ENCODE results near the gene GOLPH3L.
A peak's percentile ranks its signal among the peaks of the same experiment; 100 is the strongest.
"Not testable (repeated sequence)": the region's sequence is repeated elsewhere in the genome, so short reads cannot be mapped to it uniquely, and the experiment has no call there.

The GOLPH3L gene

GRCh38 chr1:150615346-150616201 lies 81.4 kb downstream of the GOLPH3L start:
- no peak for DNase-seq
- peaks cover 80% of the 10 kb centered on the region for H3K4me1 Mint-ChIP-seq (ENCODE audit: low read depth)
- H3K36me3 Mint-ChIP-seq (ENCODE audit: low read depth), result peaks cover 51% of the 10 kb centered on the region
- no peaks in the 10 kb centered on the region for H3K27me3 Mint-ChIP-seq
- H3K4me3 Mint-ChIP-seq, result peak overlapping the region; percentile 37
- H3K9me3 Mint-ChIP-seq, result no peaks in the 10 kb centered on the region
- peak overlapping the region; percentile 85 for H3K27ac Mint-ChIP-seq

GRCh38 chr1:150613061-150613920 lies 83.7 kb downstream of the GOLPH3L start:
- Mint-ChIP-seq H3K36me3 (ENCODE audit: low read depth) (peaks cover 54% of the 10 kb centered on the region), H3K27me3 (no peaks in the 10 kb centered on the region), H3K4me3 (peak overlapping the region; percentile 61), H3K9me3 (no peaks in the 10 kb centered on the region), H3K4me1 (ENCODE audit: low read depth) (peaks cover 69% of the 10 kb centered on the region), H3K27ac (peak overlapping the region; percentile 96)
- no peak for DNase-seq

- Mint-ChIP-seq H3K9me3 (no peaks in the 10 kb centered on the region), H3K27ac (peak overlapping the region; percentile 96), H3K4me3 (peak overlapping the region; percentile 61), H3K36me3 (ENCODE audit: low read depth) (peaks cover 48% of the 10 kb centered on the region), H3K27me3 (no peaks in the 10 kb centered on the region), H3K4me1 (ENCODE audit: low read depth) (peaks cover 65% of the 10 kb centered on the region)
- no peak for DNase-seq
Measured at GRCh38 chr1:150612014-150612345, 85.0 kb downstream of the GOLPH3L start.

GRCh38 chr1:150610576-150610975 lies 86.4 kb downstream of the GOLPH3L start:
- Mint-ChIP-seq H3K9me3 (no peaks in the 10 kb centered on the region), H3K27me3 (no peaks in the 10 kb centered on the region), H3K4me1 (ENCODE audit: low read depth) (peaks cover 56% of the 10 kb centered on the region), H3K36me3 (ENCODE audit: low read depth) (peaks cover 34% of the 10 kb centered on the region), H3K27ac (peak overlapping the region; percentile 96), H3K4me3 (no peak overlapping the region)
- no peak for DNase-seq

DNA sequence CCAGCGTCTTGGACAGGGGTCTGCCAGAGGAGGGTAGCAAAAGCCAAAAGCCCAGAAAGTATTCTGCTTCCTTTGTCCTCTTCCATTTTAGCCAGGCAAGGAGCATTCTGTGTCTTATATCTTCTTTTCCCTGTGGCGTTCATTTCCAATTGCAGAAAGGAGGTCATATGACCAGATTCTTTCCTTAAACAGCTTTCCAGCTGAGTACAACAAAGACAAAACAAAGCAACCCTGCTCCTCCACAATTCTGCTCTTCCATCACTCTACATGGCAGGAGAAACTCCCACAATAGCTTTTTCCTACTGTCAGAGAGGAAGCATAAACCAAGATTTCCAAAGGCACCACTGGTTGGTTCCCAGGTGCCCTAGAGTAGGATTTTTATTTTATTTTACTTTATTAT lies 87.2 kb downstream of the GOLPH3L start:
- H3K4me3 Mint-ChIP-seq, result no peak overlapping the region
- H3K4me1 Mint-ChIP-seq (ENCODE audit: low read depth), result peaks cover 55% of the 10 kb centered on the region
- DNase-seq, result no peak
- H3K36me3 Mint-ChIP-seq (ENCODE audit: low read depth), result peaks cover 28% of the 10 kb centered on the region
- H3K27ac Mint-ChIP-seq, result peak overlapping the region; percentile 50
- no peaks in the 10 kb centered on the region for H3K27me3 Mint-ChIP-seq
- H3K9me3 Mint-ChIP-seq, result no peaks in the 10 kb centered on the region

DNA sequence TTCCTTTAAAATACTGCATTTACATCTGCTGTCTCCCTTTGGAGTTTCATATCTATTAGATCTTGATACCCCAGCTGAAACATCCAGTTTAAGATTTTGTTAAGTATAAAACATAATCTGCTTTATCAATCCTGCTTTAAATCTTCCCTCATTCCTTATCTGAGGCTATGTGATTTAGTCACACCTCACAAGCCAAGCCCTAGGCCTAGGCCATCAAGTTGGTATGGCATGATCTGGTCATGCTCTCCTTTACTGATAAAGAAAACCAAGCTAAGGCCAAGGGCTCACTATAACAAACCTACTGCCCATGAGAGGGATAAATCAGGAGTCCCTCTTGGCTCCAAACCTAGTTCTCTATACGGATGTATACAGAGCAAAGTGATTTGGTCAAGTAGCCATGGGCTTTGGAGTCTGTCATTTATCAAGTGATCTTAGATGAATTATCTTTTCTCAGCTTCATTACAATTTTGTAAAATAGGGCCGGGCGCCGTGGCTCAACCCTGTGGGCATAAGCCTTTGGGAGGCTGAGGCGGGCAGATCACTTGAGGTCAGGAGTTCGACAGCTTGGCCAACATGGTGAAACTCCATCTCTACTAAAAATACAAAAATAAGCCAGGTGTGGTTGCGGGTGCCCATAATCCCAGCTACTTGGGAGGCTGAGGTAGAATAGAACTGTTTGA lies 90.4 kb downstream of the GOLPH3L start:
- H3K4me1 Mint-ChIP-seq (ENCODE audit: low read depth), result peaks cover 40% of the 10 kb centered on the region
- no peak for DNase-seq
- peaks cover 3% of the 10 kb centered on the region for H3K36me3 Mint-ChIP-seq (ENCODE audit: low read depth)
- peak overlapping the region; percentile 50 for H3K27ac Mint-ChIP-seq
- no peak overlapping the region for H3K4me3 Mint-ChIP-seq
- no peaks in the 10 kb centered on the region for H3K27me3 Mint-ChIP-seq
- no peaks in the 10 kb centered on the region for H3K9me3 Mint-ChIP-seq

DNA sequence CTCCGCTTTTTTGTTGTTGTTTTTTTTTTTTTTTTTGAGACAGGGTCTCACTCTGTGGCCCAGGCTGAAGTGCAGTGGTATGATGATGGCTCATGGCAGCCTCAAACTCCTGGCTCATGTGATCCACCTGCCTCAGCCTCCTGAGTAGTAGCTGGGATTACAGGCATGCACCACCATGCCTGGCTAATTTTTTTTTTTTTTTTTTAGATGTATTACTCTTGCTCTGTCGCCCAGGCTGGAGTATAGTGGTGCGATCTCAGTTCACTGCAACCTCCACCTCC lies 91.6 kb downstream of the GOLPH3L start:
- DNase-seq; H3K9me3 Mint-ChIP-seq; H3K36me3 Mint-ChIP-seq (ENCODE audit: low read depth); H3K27me3 Mint-ChIP-seq; H3K4me3 Mint-ChIP-seq: not testable (repeated sequence)
- peaks cover 31% of the 10 kb centered on the region for H3K4me1 Mint-ChIP-seq (ENCODE audit: low read depth)
- H3K27ac Mint-ChIP-seq, result peak overlapping the region; percentile 95

GRCh38 chr1:150604226-150604588 lies 92.7 kb downstream of the GOLPH3L start:
- H3K36me3 Mint-ChIP-seq (ENCODE audit: low read depth), result peaks cover 12% of the 10 kb centered on the region
- peak overlapping the region; percentile 5 for H3K4me3 Mint-ChIP-seq

DNA sequence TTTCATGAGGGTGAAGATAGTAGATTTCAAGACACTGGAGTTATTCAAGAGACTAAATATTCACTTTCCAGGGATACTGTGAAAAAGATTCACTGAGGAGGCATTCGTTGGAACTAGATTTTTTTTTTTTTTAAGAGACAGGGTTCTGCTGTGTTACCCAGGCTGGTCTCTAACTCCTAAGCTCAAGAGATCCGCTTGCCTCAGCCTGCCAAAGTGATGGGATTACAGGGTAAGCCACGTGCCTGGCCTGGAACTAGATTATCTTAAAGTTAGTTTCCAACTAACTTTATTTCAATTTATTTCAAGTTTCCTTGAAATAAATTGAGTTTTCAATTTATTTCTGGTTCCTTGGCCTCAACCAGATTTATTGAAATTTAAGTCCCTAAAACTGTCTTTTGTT lies 93.2 kb downstream of the GOLPH3L start:
- no peaks in the 10 kb centered on the region for H3K9me3 Mint-ChIP-seq
- no peak overlapping the region for H3K4me3 Mint-ChIP-seq
- peaks cover 28% of the 10 kb centered on the region for H3K4me1 Mint-ChIP-seq (ENCODE audit: low read depth)
- H3K36me3 Mint-ChIP-seq (ENCODE audit: low read depth), result peaks cover 12% of the 10 kb centered on the region
- no peak for DNase-seq
- peak overlapping the region; percentile 95 for H3K27ac Mint-ChIP-seq
- H3K27me3 Mint-ChIP-seq, result no peaks in the 10 kb centered on the region

More at GRCh38 chr1:150604226-150604588, 92.7 kb downstream of the GOLPH3L start:
- Mint-ChIP-seq H3K27me3 (no peaks in the 10 kb centered on the region), H3K9me3 (no peaks in the 10 kb centered on the region), H3K27ac (peak overlapping the region; percentile 95), H3K4me1 (ENCODE audit: low read depth) (peaks cover 28% of the 10 kb centered on the region)
- no peak for DNase-seq

- not testable (repeated sequence) for H3K9me3 Mint-ChIP-seq, H3K27ac Mint-ChIP-seq
- H3K4me1 Mint-ChIP-seq (ENCODE audit: low read depth), result peaks cover 28% of the 10 kb centered on the region
Measured at GRCh38 chr1:150602372-150602771, 94.6 kb downstream of the GOLPH3L start.

GRCh38 chr1:150601540-150601939 lies 95.4 kb downstream of the GOLPH3L start:
- Mint-ChIP-seq H3K9me3 (no peaks in the 10 kb centered on the region), H3K27ac (no peak overlapping the region), H3K36me3 (ENCODE audit: low read depth) (peaks cover 12% of the 10 kb centered on the region), H3K27me3 (no peaks in the 10 kb centered on the region), H3K4me1 (ENCODE audit: low read depth) (peaks cover 30% of the 10 kb centered on the region), H3K4me3 (no peak overlapping the region)
- no peak for DNase-seq

More at GRCh38 chr1:150602372-150602771, 94.6 kb downstream of the GOLPH3L start:
- peaks cover 12% of the 10 kb centered on the region for H3K36me3 Mint-ChIP-seq (ENCODE audit: low read depth)
- not testable (repeated sequence) for DNase-seq, H3K27me3 Mint-ChIP-seq, H3K4me3 Mint-ChIP-seq

GRCh38 chr1:150598346-150598745 lies 98.6 kb downstream of the GOLPH3L start:
- DNase-seq, H3K4me3 Mint-ChIP-seq, H3K27me3 Mint-ChIP-seq, H3K9me3 Mint-ChIP-seq, H3K27ac Mint-ChIP-seq: not testable (repeated sequence)
- peaks cover 12% of the 10 kb centered on the region for H3K36me3 Mint-ChIP-seq (ENCODE audit: low read depth)
- peaks cover 18% of the 10 kb centered on the region for H3K4me1 Mint-ChIP-seq (ENCODE audit: low read depth)

GRCh38 chr1:150596976-150597375 lies 100.0 kb downstream of the GOLPH3L start:
- H3K27me3 Mint-ChIP-seq, result no peaks in the 10 kb centered on the region
- H3K36me3 Mint-ChIP-seq (ENCODE audit: low read depth), result peaks cover 12% of the 10 kb centered on the region
- H3K9me3 Mint-ChIP-seq, result no peaks in the 10 kb centered on the region
- H3K4me1 Mint-ChIP-seq (ENCODE audit: low read depth), result peaks cover 15% of the 10 kb centered on the region
- no peak for DNase-seq
- no peak overlapping the region for H3K4me3 Mint-ChIP-seq
- no peak overlapping the region for H3K27ac Mint-ChIP-seq
